Pancreas (tissue), 10 donors: ENCODE results near the gene MKLN1. TPM values are rescaled to one million over a fixed set of nuclear protein-coding genes. Genes with fewer than 3 reads are reported as not detected.
A peak's percentile ranks its signal among the peaks of the same experiment; 100 is the strongest.
"Not testable (repeated sequence)": the region's sequence is repeated elsewhere in the genome, so short reads cannot be mapped to it uniquely, and the experiment has no call there.

Source experiments
- ATAC-seq, 4 donors: fragments of 200-7000 bp; cut with Tn5 transposase; one replicate each; pipeline versions ENCODE4 v1.8.0 to v1.9.1; 2020; ENCODE audit warnings: mild to moderate bottlenecking in 4 of 4, moderate library complexity in 4 of 4
- DNase-seq, 6 donors: peaks; one replicate each; pipeline ENCODE4 v3.0.0-alpha.2; 2020
- FAIRE-seq: peaks from 2 replicates; lab custom pipeline; 2012; peaks lifted over from hg19 to GRCh38; lab: Jason Lieb, UNC
- H3K27ac ChIP-seq, 4 donors: fragments of 200-600 bp; sonication (generic); 1 replicate in 3 of 4; 2 replicates in 1 of 4; pipeline versions ENCODE4 v1.5.0 to v1.8.0; 2020
- H3K27me3 ChIP-seq, 4 donors: fragments of 200-600 bp; one replicate each; pipeline ENCODE4 v1.8.0; 2021
- H3K36me3 ChIP-seq, 3 donors: fragments of 200-600 bp; sonication (generic) in 1 of 3; one replicate each; pipeline versions ENCODE4 v1.5.0 to v1.8.0; 2020 to 2021
- H3K4me1 ChIP-seq, 3 donors: fragments of 200-600 bp; one replicate each; pipeline ENCODE4 v1.8.0; 2021
- H3K4me3 ChIP-seq, 4 donors: fragments of 200-600 bp; sonication (generic) in 2 of 4; one replicate each; pipeline versions ENCODE4 v1.5.0 to v1.8.0; 2020 to 2021
- H3K9me3 ChIP-seq, 4 donors: fragments of 200-600 bp; one replicate each; pipeline ENCODE4 v1.8.0; 2021
- CTCF ChIP-seq, 4 donors: fragments of 200-600 bp; sonication (generic) in 3 of 4; IDR thresholded peaks; one replicate each; pipeline versions ENCODE4 v1.5.0 to v1.8.0; 2021; ENCODE audit warnings: antibody characterized with exemption in 4 of 4
- WGBS, 2 donors: extraction: QIAGEN DNeasy Blood & Tissue Kit; methylation state at CpG; one replicate each; pipeline ENCODE4 v1.1.7; 2013; 5-methylcytosine and 5-hydroxymethylcytosine counted together
- intact Hi-C, 3 donors: fragments of 100-400 bp; cut with DNase I; formaldehyde crosslinking; loops; one replicate each; pipeline versions ENCODE4 v1.11.1 to v1.14.2; 2022
- polyA plus RNA-seq, 2 donors: library from polyadenylated mRNA; stranded (reverse); fragments of 200-250 nt; gene quantifications; one replicate each; pipeline ENCODE4 v1.2.3, GENCODE V29; 2013
- total RNA-seq, 6 donors: library from RNA; stranded (reverse); fragmentation: NEBNext Ultra II Directional in 4 of 6; extraction: Animal tissue kit (Norgen Biotek cat#: 25700) in 4 of 6; gene quantifications; one replicate each; pipeline versions ENCODE4 v1.2.1 to v1.2.4, GENCODE V29; 2021 to 2023
- donor health status: healthy with polysubstance abuse.
- donor health status: DM: no; HTN: no; CAD: no; lungs with moderate emphysema.
- donor health status: DM: no; HTN: no; CAD: no.
- donor health status: control.
- donor health status: control.
- donor health status: Bipolar disorder and iron deficiency.
- donor health status: DM: yes; HTN: yes; CAD: no.
- donor health status: DM: no; HTN: no; CAD: no.
- donor health status: DM: no; HTN: no; CAD: no.
- donor health status: DM: yes; HTN: yes; CAD: no.

Gene MKLN1
- total and polyA plus RNA-seq, 8 donors: 7.0 to 30.2 (median 21.6) TPM

DNA sequence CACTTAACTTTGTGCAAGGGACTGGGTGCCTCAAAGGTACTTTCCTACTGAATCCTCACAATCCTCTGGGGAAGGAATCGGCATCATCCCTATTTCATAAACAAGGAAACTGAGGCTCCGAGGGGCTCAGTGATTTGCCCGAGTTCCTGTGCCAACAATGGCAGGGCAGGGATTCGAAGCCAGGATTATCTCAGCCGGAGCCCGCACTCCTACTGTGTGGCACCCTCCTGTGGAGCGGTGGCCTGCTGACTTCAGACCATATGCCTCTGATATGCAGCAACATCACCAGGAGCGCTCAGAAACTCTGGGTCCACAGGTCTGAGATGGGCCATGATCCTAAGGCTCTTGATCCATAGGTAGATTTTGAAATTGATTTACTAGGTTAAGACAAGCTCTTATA lies 182.1 kb downstream of the MKLN1 start:
- no peaks in the 10 kb centered on the region for H3K27me3 ChIP-seq
- intact Hi-C loops: loop anchor here (5.0 to 10.0 kb wide), 3 partner anchors 143 to 148 kb away; no protein-coding TSS in a partner anchor
- WGBS, 2 donors: 93 to 96% methylated on average over 8 of the region's 8 CpGs
- TF ChIP-seq CTCF (IDR thresholded peaks at IDR 0.05): no peak
- no peaks in the 10 kb centered on the region for H3K9me3 ChIP-seq
- ATAC-seq: no peak
- no peak overlapping the region for H3K4me3 ChIP-seq
- no peak for FAIRE-seq
- peaks cover 0 to 9% (median 5%) of the 10 kb centered on the region in 3 donors for H3K4me1 ChIP-seq
- H3K27ac ChIP-seq: no peak overlapping the region
- DNase-seq: peak in 1 of 6 donors; percentile 7
- H3K36me3 ChIP-seq: peaks cover 0 to 9% (median 0%) of the 10 kb centered on the region in 3 donors

DNA sequence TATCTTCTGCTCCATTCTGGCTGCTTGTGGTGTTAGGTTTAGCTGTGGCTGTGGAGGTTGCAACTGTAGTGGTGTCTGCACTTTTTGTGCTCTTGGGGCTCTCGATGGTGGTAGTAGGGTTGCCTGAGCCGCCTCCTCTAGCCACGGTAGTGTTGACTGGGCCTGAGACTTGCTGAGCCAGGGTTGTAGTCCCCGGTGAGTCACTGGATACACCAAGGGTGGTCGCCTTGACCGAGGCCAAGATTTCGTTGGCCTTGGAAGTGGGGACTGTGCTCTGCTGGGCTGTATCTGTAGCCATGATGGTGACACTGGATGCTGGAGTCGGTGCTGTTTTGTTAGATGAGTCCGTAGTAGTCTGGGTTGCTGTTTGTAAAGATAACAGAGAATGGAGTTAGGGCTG lies 183.4 kb downstream of the MKLN1 start:
- no peak for FAIRE-seq
- peak overlapping the region in 2 of 4 donors; percentile 5 to 48 for H3K27ac ChIP-seq
- H3K27me3 ChIP-seq: no peaks in the 10 kb centered on the region
- no peak for TF ChIP-seq CTCF (IDR thresholded peaks at IDR 0.05)
- no peak overlapping the region for H3K4me3 ChIP-seq
- peaks cover 0 to 9% (median 5%) of the 10 kb centered on the region in 3 donors for H3K4me1 ChIP-seq
- intact Hi-C loops: no loop called here
- H3K9me3 ChIP-seq: no peaks in the 10 kb centered on the region
- DNase-seq: peak in 1 of 6 donors; percentile 14
- no peak for ATAC-seq
- peaks cover 0 to 3% (median 0%) of the 10 kb centered on the region in 3 donors for H3K36me3 ChIP-seq
- 81 to 82% methylated on average over 9 of the region's 9 CpGs for WGBS, 2 donors

GRCh38 chr7:131511774-131512535 lies 184.3 kb downstream of the MKLN1 start:
- FAIRE-seq (no peak), DNase-seq (peak in 1 of 6 donors; percentile 16), ATAC-seq (peak in 1 of 4 donors; percentile 11)
- no peak for TF ChIP-seq CTCF (IDR thresholded peaks at IDR 0.05)
- Histone ChIP-seq H3K4me1 (peaks cover 0 to 9% (median 5%) of the 10 kb centered on the region in 3 donors), H3K27me3 (no peaks in the 10 kb centered on the region), H3K27ac (peak overlapping the region in 2 of 4 donors; percentile 5 to 48), H3K4me3 (no peak overlapping the region), H3K36me3 (no peaks in the 10 kb centered on the region), H3K9me3 (no peaks in the 10 kb centered on the region)
- intact Hi-C loops: no loop called here
- 74% methylated on average over 15 of the region's 15 CpGs for WGBS, 2 donors

DNA sequence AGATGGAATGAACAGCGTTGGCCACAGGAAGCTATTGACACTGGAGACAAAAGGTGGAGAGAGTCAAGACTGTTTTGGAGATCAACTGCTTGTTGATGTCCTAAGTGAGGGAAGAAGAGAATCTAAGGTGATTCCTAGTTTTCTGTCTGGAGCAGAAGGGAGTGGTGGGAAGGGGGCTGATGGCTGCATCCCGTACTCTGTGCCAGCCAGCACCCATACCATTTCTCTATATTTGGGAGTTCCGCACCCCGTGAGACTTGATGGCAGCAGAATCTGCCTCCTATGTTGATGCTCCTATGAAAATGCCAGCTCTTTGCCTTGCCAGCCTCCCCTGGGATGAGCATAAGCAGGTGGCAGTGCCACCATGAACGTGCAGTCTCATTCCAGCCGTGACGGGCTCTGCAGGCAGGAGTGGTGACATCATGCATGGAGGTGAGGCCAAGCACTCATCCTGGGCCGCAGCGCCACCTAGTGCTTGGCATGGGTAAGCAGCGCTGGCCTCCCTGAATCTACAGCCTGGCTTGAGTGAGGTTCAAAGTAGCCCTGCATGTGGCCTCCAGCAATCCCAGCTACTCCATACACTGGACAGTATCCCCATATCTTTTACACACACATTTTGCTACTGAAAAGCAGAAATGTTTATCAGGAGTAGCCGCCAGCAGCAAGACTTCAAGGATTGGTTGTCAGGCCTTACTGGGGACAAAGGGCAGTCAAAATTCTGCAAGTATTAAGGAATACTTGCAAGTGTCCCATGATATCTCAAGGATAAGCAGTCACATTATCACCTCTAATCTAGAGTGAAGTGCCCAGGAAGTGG lies 185.8 kb downstream of the MKLN1 start:
- Histone ChIP-seq H3K4me3 (no peak overlapping the region), H3K4me1 (peaks cover 0 to 6% (median 5%) of the 10 kb centered on the region in 3 donors), H3K36me3 (no peaks in the 10 kb centered on the region), H3K9me3 (no peaks in the 10 kb centered on the region), H3K27ac (peak overlapping the region in 2 of 4 donors; percentile 48 to 62), H3K27me3 (no peaks in the 10 kb centered on the region)
- DNase-seq (peak; percentile 85 to 96 (median 92)), FAIRE-seq (no peak), ATAC-seq (peak; percentile 98)
- TF ChIP-seq CTCF (IDR thresholded peaks at IDR 0.05): peak; percentile 93 to 96 (median 96)
- intact Hi-C loops: no loop called here
- 37% methylated on average over 11 of the region's 11 CpGs for WGBS, 2 donors

DNA sequence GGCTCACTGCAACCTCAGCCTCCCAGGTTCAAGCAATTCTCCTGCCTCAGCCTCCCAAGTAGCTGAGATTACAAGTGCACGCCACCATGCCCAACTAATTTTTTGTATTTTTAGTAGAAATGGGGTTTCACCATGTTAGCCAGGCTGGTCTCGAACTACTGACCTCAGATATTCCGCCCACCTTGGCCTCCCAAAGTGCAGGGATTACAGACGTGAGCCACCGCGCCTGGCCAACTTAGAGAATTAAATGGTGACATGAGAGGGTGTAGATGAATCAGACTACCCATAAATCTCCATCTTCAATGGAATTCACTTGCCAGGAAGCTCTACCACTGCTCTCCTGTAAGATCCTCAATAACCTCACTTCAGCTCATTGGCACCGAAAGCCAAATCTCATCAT lies 187.8 kb downstream of the MKLN1 start:
- H3K27ac ChIP-seq, ATAC-seq, H3K4me3 ChIP-seq, intact Hi-C loops, FAIRE-seq, H3K9me3 ChIP-seq, H3K36me3 ChIP-seq, H3K27me3 ChIP-seq: not testable (repeated sequence)
- H3K4me1 ChIP-seq: peaks cover 2 to 22% (median 16%) of the 10 kb centered on the region in 3 donors
- peak in 2 of 6 donors; percentile 5 to 24 for DNase-seq
- 93 to 95% methylated on average over 7 of the region's 7 CpGs for WGBS, 2 donors
